H9 (cell line): Measurements from ENCODE around the gene CNNM4. TPM values are rescaled to one million over a fixed set of nuclear protein-coding genes. Genes with fewer than 3 reads are reported as not detected.
A peak's percentile ranks its signal among the peaks of the same experiment; 100 is the strongest.

Experiments
- DNase-seq: peaks from one replicate; pipeline ENCODE4 v3.0.0-alpha.2; 2017
- H2AFZ ChIP-seq: one replicate; pipeline ENCODE4 v1.6.1; 2013; ENCODE audit warnings: mild to moderate bottlenecking, low read length, control low read depth, moderate library complexity
- H2AK5ac ChIP-seq: 2 replicates; pipeline ENCODE4 v1.6.1; 2013; ENCODE audit warnings: low read length, control low read depth, mixed read lengths; ENCODE audit not compliant: insufficient read length
- H2BK120ac ChIP-seq: one replicate; pipeline ENCODE4 v1.6.1; 2013; ENCODE audit warnings: low read depth, mild to moderate bottlenecking, low read length, control low read depth, inconsistent platforms; ENCODE audit not compliant: poor library complexity, severe bottlenecking
- H2BK12ac ChIP-seq: 2 replicates; pipeline ENCODE4 v1.6.1; 2013; ENCODE audit warnings: low read length, control low read depth, mixed read lengths, low read depth; ENCODE audit not compliant: insufficient read length
- H2BK15ac ChIP-seq: 2 replicates; pipeline ENCODE4 v1.6.1; 2013; ENCODE audit warnings: low read depth, low read length, control low read depth
- H2BK20ac ChIP-seq: one replicate; pipeline ENCODE4 v1.6.1; 2013; ENCODE audit warnings: low read depth, mild to moderate bottlenecking, low read length, control low read depth, inconsistent platforms; ENCODE audit not compliant: poor library complexity, severe bottlenecking
- H2BK5ac ChIP-seq: 2 replicates; pipeline ENCODE4 v1.6.1; 2013; ENCODE audit warnings: low read length, control low read depth, mixed read lengths; ENCODE audit not compliant: insufficient read length
- H3K14ac ChIP-seq: 2 replicates; pipeline ENCODE4 v1.6.1; 2013; ENCODE audit warnings: low read length, control low read depth; ENCODE audit not compliant: insufficient read depth
- H3K18ac ChIP-seq: 2 replicates; pipeline ENCODE4 v1.6.1; 2013; ENCODE audit warnings: low read depth, mild to moderate bottlenecking, mixed read lengths, low read length, control low read depth; ENCODE audit not compliant: insufficient read length
- H3K23ac ChIP-seq: 2 replicates; pipeline ENCODE4 v1.6.1; 2013; ENCODE audit warnings: low read length, control low read depth, mixed read lengths, low read depth; ENCODE audit not compliant: insufficient read length
- H3K23me2 ChIP-seq: 2 replicates; pipeline ENCODE4 v1.6.1; 2013; ENCODE audit warnings: low read depth, mild to moderate bottlenecking, mixed read lengths, low read length, control low read depth; ENCODE audit not compliant: insufficient read length, poor library complexity, severe bottlenecking
- H3K27ac ChIP-seq: 2 replicates; pipeline ENCODE4 v1.5.1; 2013; ENCODE audit warnings: low read length, control low read depth, mixed read lengths, low read depth; ENCODE audit not compliant: insufficient read length
- H3K27me3 ChIP-seq: 2 replicates; pipeline ENCODE4 v1.6.1; 2013; ENCODE audit warnings: low read length, control low read depth, inconsistent platforms; ENCODE audit not compliant: insufficient read depth
- H3K4ac ChIP-seq: 2 replicates; pipeline ENCODE4 v1.6.1; 2013; ENCODE audit warnings: low read depth, mild to moderate bottlenecking, control low read depth, inconsistent platforms, low read length, moderate library complexity
- H3K4me1 ChIP-seq: 2 replicates; pipeline ENCODE4 v1.6.1; 2013; ENCODE audit warnings: low read length, control low read depth, inconsistent platforms; ENCODE audit not compliant: insufficient read depth
- H3K4me2 ChIP-seq: 2 replicates; pipeline ENCODE4 v1.6.1; 2013; ENCODE audit warnings: low read length, control low read depth, mixed read lengths; ENCODE audit not compliant: insufficient read length, insufficient read depth
- H3K56ac ChIP-seq: 2 replicates; pipeline ENCODE4 v1.6.1; 2013; ENCODE audit warnings: low read depth, mild to moderate bottlenecking, mixed read lengths, low read length, control low read depth; ENCODE audit not compliant: insufficient read length
- H3K79me1 ChIP-seq: 2 replicates; pipeline ENCODE4 v1.6.1; 2013; ENCODE audit warnings: low read depth, mild to moderate bottlenecking, moderate library complexity, low read length, control low read depth, inconsistent platforms; ENCODE audit not compliant: insufficient read depth, poor library complexity, severe bottlenecking
- H3K79me2 ChIP-seq: 2 replicates; pipeline ENCODE4 v1.6.1; 2013; ENCODE audit warnings: low read length, control low read depth, inconsistent platforms; ENCODE audit not compliant: insufficient read depth
- H3K9ac ChIP-seq: 2 replicates; pipeline ENCODE4 v1.6.1; 2013; ENCODE audit warnings: low read length, control low read depth, mixed read lengths; ENCODE audit not compliant: insufficient read length; ENCODE audit errors: extremely low read depth
- H3K9me3 ChIP-seq: one replicate; pipeline ENCODE4 v1.6.1; 2013; ENCODE audit warnings: low read depth, low read length, inconsistent platforms; ENCODE audit not compliant: control insufficient read depth
- H3T11ph ChIP-seq: one replicate; pipeline ENCODE4 v1.6.1; 2013; ENCODE audit warnings: mild to moderate bottlenecking, low read length, control low read depth, inconsistent platforms
- H4K20me1 ChIP-seq: one replicate; pipeline ENCODE4 v1.6.1; 2013; ENCODE audit not compliant: control insufficient read depth, insufficient read length, insufficient read depth
- H4K5ac ChIP-seq: 2 replicates; pipeline ENCODE4 v1.6.1; 2013; ENCODE audit warnings: low read depth, mild to moderate bottlenecking, mixed read lengths, low read length, control low read depth; ENCODE audit not compliant: insufficient read length
- H4K8ac ChIP-seq: replicated peaks from 2 replicates; pipeline ENCODE4 v1.6.1; 2013; ENCODE audit warnings: low read length, control low read depth, mixed read lengths, low read depth; ENCODE audit not compliant: insufficient read length
- H4K91ac ChIP-seq: 2 replicates; pipeline ENCODE4 v1.6.1; 2013; ENCODE audit warnings: low read depth, mild to moderate bottlenecking, moderate library complexity, mixed read lengths, low read length, control low read depth; ENCODE audit not compliant: insufficient read length
- H3K27ac Mint-ChIP-seq, 3 experiments: 2 replicates in 2 of 3; 3 replicates in 1 of 3; pipeline ENCODE4 v1.8.0; 2020 to 2021; ENCODE audit warnings: mixed read lengths in 3 of 3, mild to moderate bottlenecking in 1 of 3, moderate library complexity in 1 of 3
- H3K27me3 Mint-ChIP-seq: 2 replicates; pipeline ENCODE4 v1.8.0; 2021; ENCODE audit warnings: low read depth, mild to moderate bottlenecking, moderate library complexity, mixed read lengths
- H3K36me3 Mint-ChIP-seq, 3 experiments: 2 replicates in 2 of 3; 3 replicates in 1 of 3; pipeline ENCODE4 v1.8.0; 2020 to 2021; ENCODE audit warnings: low read depth in 3 of 3, mixed read lengths in 3 of 3; ENCODE audit not compliant: insufficient read depth in 1 of 3
- H3K4me1 Mint-ChIP-seq, 2 experiments: 2 replicates each; pipeline ENCODE4 v1.8.0; 2020; ENCODE audit warnings: mixed read lengths in 2 of 2
- H3K4me3 Mint-ChIP-seq, 2 experiments: 2 replicates in 1 of 2; 3 replicates in 1 of 2; pipeline ENCODE4 v1.8.0; 2020 to 2021; ENCODE audit warnings: mild to moderate bottlenecking in 2 of 2, mixed read lengths in 2 of 2, moderate library complexity in 1 of 2
- H3K9me3 Mint-ChIP-seq, 2 experiments: 2 replicates in 1 of 2; 3 replicates in 1 of 2; pipeline ENCODE4 v1.8.0; 2020; ENCODE audit warnings: mild to moderate bottlenecking in 2 of 2, mixed read lengths in 2 of 2, moderate library complexity in 1 of 2
- WGBS: extraction: QIAGEN DNeasy Blood & Tissue Kit; methylation state at CpG from one replicate; pipeline ENCODE4 v1.1.7; 2013; ENCODE audit warnings: missing lambda C conversion rate, low lambda C conversion rate, mixed read lengths; ENCODE audit not compliant: insufficient read length; ENCODE audit errors: extremely low coverage; 5-methylcytosine and 5-hydroxymethylcytosine counted together
- total RNA-seq: library from RNA; stranded (reverse); gene quantifications from 2 replicates; pipeline ENCODE4 v1.2.1, GENCODE V29; 2021
- TF ChIP-seq, protein P1 (sequence below): fragments of 200-600 bp; sonication (generic); conservative IDR thresholded peaks from 3 replicates; pipeline ENCODE4 v1.8.0; 2021; ENCODE audit warnings: antibody characterized with exemption, mild to moderate bottlenecking

CNNM4 gene
- total RNA-seq, 1 experiment from 2014 or later = 8.5 TPM

DNA sequence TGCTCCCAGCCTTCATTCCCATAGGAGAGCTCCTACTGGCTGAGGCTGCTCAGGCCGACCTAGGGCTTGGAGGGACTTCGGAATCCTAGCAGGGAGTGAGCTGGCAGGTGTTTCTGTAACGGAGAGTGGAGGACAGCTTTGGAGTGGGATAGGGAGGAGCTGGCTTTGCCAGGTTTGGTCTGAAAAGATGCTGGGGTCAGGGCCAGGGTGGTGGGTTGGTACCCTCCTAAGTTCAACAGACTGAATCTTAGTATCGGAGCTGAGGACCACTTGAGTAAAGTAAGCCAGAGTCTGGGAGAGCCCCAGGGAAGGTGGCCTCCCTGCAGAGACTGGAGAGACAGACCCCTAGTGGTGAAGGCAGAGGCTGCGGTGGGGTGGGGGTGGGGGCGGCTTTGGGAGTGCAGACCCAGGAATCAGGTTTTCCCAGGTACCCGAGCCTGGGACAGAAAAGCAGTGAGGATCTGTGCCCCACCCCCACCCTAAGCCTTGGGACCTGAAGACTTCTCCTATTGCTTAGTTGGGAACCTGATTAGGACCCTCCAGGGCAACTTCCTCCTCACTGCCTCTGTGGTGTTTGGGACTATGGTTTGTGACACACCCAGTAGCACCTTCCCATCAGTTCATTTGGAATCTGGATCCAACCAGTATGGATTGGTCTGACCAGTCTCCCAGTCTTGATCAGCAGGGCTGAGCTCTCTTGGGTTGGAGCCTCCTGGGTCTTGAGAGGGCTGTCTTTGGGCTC, 3.0 kb downstream of the CNNM4 start:
- H3K23me2 ChIP-seq = peaks cover 17% of the 10 kb centered on the region
- no peak overlapping the region for H4K5ac ChIP-seq
- H3K27ac ChIP-seq = no peak overlapping the region
- H3K4ac ChIP-seq = no peak overlapping the region
- no peak overlapping the region for H3K9ac ChIP-seq
- Mint-ChIP-seq H3K4me1 (peaks cover 44 to 54% of the 10 kb centered on the region in 2 experiments), H3K9me3 (no peaks in the 10 kb centered on the region), H3K27ac (peak overlapping the region; percentile 39 to 91 (median 79); a peak in 3 of 7 replicates), H3K4me3 (peak overlapping the region; percentile 70 to 78), H3K27me3 (peaks cover 19% of the 10 kb centered on the region), H3K36me3 (peaks cover 0 to 6% (median 0%) of the 10 kb centered on the region in 3 experiments; a peak in 3 of 7 replicates)
- no peak overlapping the region for H2BK120ac ChIP-seq
- peak; percentile 65 for DNase-seq
- H3K14ac ChIP-seq = no peak overlapping the region
- H4K20me1 ChIP-seq = no peaks in the 10 kb centered on the region
- H3T11ph ChIP-seq = no peak overlapping the region
- no peaks in the 10 kb centered on the region for H3K79me1 ChIP-seq
- no CpG with 5 or more reads among the region's 7 CpGs for WGBS
- peak overlapping the region; percentile 50 for H3K18ac ChIP-seq
- no peak overlapping the region for H2AFZ ChIP-seq
- H3K56ac ChIP-seq = no peak overlapping the region
- H2BK12ac ChIP-seq = no peak overlapping the region
- no peak overlapping the region for H2BK15ac ChIP-seq
- no peak overlapping the region for H2AK5ac ChIP-seq
- H3K4me1 ChIP-seq = peaks cover 8% of the 10 kb centered on the region; the same call in 1 of the 2 replicates
- peaks cover 2% of the 10 kb centered on the region; the same call in 1 of the 2 replicates for H3K27me3 ChIP-seq
- H2BK20ac ChIP-seq = no peak overlapping the region
- H3K9me3 ChIP-seq = no peaks in the 10 kb centered on the region
- H4K91ac ChIP-seq = no peak overlapping the region
- H2BK5ac ChIP-seq = no peak overlapping the region
- no peak overlapping the region for H4K8ac ChIP-seq
- H3K79me2 ChIP-seq = no peaks in the 10 kb centered on the region
- H3K4me2 ChIP-seq = peak overlapping the region; percentile 63
- no peak overlapping the region for H3K23ac ChIP-seq
- TF ChIP-seq, protein P1, sequence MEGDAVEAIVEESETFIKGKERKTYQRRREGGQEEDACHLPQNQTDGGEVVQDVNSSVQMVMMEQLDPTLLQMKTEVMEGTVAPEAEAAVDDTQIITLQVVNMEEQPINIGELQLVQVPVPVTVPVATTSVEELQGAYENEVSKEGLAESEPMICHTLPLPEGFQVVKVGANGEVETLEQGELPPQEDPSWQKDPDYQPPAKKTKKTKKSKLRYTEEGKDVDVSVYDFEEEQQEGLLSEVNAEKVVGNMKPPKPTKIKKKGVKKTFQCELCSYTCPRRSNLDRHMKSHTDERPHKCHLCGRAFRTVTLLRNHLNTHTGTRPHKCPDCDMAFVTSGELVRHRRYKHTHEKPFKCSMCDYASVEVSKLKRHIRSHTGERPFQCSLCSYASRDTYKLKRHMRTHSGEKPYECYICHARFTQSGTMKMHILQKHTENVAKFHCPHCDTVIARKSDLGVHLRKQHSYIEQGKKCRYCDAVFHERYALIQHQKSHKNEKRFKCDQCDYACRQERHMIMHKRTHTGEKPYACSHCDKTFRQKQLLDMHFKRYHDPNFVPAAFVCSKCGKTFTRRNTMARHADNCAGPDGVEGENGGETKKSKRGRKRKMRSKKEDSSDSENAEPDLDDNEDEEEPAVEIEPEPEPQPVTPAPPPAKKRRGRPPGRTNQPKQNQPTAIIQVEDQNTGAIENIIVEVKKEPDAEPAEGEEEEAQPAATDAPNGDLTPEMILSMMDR = peak; percentile 61
